A549 (cell line): Measurements from ENCODE around the gene STAT4.

Experiments
- CEBPB ChIP-seq, 2 experiments: fragments of >200 bp in 1 of 2; sonication (Bioruptor Twin) in 1 of 2; formaldehyde crosslinking in 1 of 2; IDR thresholded peaks; 2 replicates each; pipeline ENCODE4 v1.6.1; 2012 to 2016
- CHD2 ChIP-seq: fragments of 150-350 bp; IDR thresholded peaks from 2 replicates; pipeline ENCODE4 v1.6.1; 2014; ENCODE audit warnings: low read length; ENCODE audit not compliant: partially characterized antibody
- CTCF ChIP-seq: fragments of >200 bp; sonication (Bioruptor Twin); formaldehyde crosslinking; IDR thresholded peaks from 3 replicates; pipeline ENCODE4 v1.5.1; 2016
- POLR2A ChIP-seq: IDR thresholded peaks from 2 replicates; pipeline ENCODE4 v1.6.1; 2012; ENCODE audit warnings: mild to moderate bottlenecking, low read length
- RAD21 ChIP-seq, 2 experiments: fragments of >200 bp in 1 of 2; sonication (Bioruptor Twin) in 1 of 2; formaldehyde crosslinking in 1 of 2; IDR thresholded peaks in 1 of 2; conservative IDR thresholded peaks in 1 of 2; 2 replicates in 1 of 2; 3 replicates in 1 of 2; pipeline ENCODE4 v1.6.1; 2012 to 2018; ENCODE audit warnings: inconsistent platforms in 1 of 2
- RNF2 ChIP-seq: fragments of 200-600 bp; sonication (generic); IDR thresholded peaks from 2 replicates; pipeline ENCODE4 v1.6.1; 2016; ENCODE audit warnings: low read depth, mild to moderate bottlenecking, antibody characterized with exemption, moderate library complexity, borderline replicate concordance

DNA sequence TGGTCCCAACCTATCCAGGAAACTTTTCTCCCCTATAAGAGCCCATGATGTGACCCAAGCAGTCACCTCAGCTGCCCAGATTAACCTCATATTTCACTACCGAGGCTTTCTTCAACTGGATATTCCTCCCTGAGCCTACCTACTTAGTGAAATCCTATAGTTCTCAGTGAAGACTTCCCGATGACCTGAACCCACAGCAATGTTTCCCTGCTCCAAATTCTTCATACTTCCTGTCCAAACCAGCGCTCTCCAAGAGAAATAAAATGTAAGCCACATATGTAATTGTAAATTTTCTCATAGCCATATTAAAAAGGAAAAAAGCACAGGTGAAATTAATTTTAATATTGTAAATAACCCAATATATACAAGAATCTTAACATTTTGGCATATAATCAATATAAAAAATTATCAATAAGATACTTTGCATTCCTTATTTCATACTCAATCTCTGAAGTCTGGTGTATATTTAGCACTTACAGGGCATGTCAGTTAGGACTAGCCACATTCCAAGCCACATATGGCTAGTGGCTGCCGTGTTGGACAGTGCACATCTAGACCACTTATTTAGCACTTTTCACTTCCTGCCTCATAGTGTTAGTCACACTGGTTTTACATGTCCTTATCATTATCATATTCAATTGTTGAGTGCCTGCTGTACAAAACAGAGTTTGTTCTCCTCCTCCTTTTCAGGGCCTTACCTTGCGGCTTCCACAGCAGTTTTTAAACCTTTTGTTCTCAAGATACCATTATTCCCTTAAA, 1.9 kb upstream of the STAT4 start:
- no peak for TF ChIP-seq CEBPB (IDR thresholded peaks at IDR 0.05)
- TF ChIP-seq CTCF: no peak
- TF ChIP-seq RAD21 (conservative IDR thresholded peaks at IDR 0.05 in 1 of 2, IDR thresholded peaks at IDR 0.05 in 1 of 2): no peak
- no peak for TF ChIP-seq POLR2A
- TF ChIP-seq RNF2: no peak
- no peak for TF ChIP-seq CHD2
